Naive B cell (primary cell): ENCODE data around the gene MRLN. TPM values are rescaled to one million over a fixed set of nuclear protein-coding genes. Genes with fewer than 3 reads are reported as not detected.
A peak's percentile ranks its signal among the peaks of the same experiment; 100 is the strongest.
"Not testable (repeated sequence)": the region's sequence is repeated elsewhere in the genome, so short reads cannot be mapped to it uniquely, and the experiment has no call there.

ENCODE experiments used
- ATAC-seq, 2 donors: fragments of 150-1000 bp; cut with Tn5 transposase; 2 replicates each; pipeline ENCODE4 v1.10.0; 2021; ENCODE audit warnings: low read depth in 2 of 2, mild to moderate bottlenecking in 2 of 2, moderate library complexity in 2 of 2
- DNase-seq: peaks from one replicate; pipeline ENCODE4 v3.0.0; 2022
- H3K27ac Mint-ChIP-seq, 6 donors: one replicate each; pipeline ENCODE4 v1.8.0; 2020 to 2022; ENCODE audit warnings: mild to moderate bottlenecking in 6 of 6, mixed read lengths in 6 of 6, moderate library complexity in 5 of 6, inconsistent platforms in 2 of 6
- H3K27me3 Mint-ChIP-seq, 3 donors: one replicate each; pipeline ENCODE4 v1.8.0; 2021 to 2022; ENCODE audit warnings: mixed read lengths in 3 of 3, mild to moderate bottlenecking in 1 of 3
- H3K36me3 Mint-ChIP-seq, 2 donors: one replicate each; pipeline ENCODE4 v1.8.0; 2020 to 2022; ENCODE audit warnings: mixed read lengths in 2 of 2, inconsistent platforms in 1 of 2, mild to moderate bottlenecking in 1 of 2
- H3K4me1 Mint-ChIP-seq, 3 donors: one replicate each; pipeline ENCODE4 v1.8.0; 2020 to 2022; ENCODE audit warnings: mixed read lengths in 3 of 3, inconsistent platforms in 1 of 3, mild to moderate bottlenecking in 1 of 3, moderate library complexity in 1 of 3
- H3K4me3 Mint-ChIP-seq, 8 donors: one replicate each; pipeline ENCODE4 v1.8.0; 2020 to 2022; ENCODE audit warnings: mild to moderate bottlenecking in 8 of 8, mixed read lengths in 8 of 8, moderate library complexity in 8 of 8, inconsistent platforms in 2 of 8
- H3K9me3 Mint-ChIP-seq, 7 donors: one replicate each; pipeline ENCODE4 v1.8.0; 2020 to 2022; ENCODE audit warnings: mixed read lengths in 7 of 7, mild to moderate bottlenecking in 5 of 7, inconsistent platforms in 2 of 7, moderate library complexity in 1 of 7
- polyA plus RNA-seq, 6 donors: library from polyadenylated mRNA; unstranded; fragments of 300-500 nt; fragmentation: Illumina TruSeq; gene quantifications; one replicate each; pipeline ENCODE4 v1.2.3, GENCODE V29; 2021; ENCODE audit warnings: low read depth in 6 of 6

The MRLN gene
- not detected for polyA plus RNA-seq

DNA sequence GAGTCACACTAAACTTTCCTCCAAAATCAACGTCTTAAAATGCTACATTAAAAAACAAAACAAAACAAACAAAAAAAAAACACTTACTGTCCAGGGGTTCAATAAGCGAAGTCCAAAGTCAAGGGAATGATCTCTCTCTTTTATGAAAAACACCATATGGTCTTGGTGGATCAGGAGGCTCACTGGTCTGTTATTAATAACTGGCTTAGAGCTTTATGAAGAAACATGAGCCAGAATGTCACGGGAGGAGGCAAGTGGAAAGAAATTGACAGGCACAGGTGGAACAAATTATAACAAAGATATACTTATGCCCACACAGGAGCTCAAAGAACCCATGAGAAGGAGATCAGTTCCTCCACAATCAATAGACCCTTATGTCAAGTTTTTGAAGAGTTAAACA lies at the start of gene MRLN:
TSS of gene MRLN (minus strand) at position 189 of the 400 bp plus-strand sequence.
- H3K9me3 Mint-ChIP-seq = no peaks in the 10 kb centered on the region
- peak within 1 kb of the TSS in 1 of 6 donors; percentile 10 for H3K27ac Mint-ChIP-seq
- H3K4me3 Mint-ChIP-seq = no peak within 1 kb of the TSS
- DNase-seq = no peak
- no peaks in the 10 kb centered on the region for H3K36me3 Mint-ChIP-seq
- peaks cover 8 to 18% (median 16%) of the 10 kb centered on the region in 3 donors for H3K27me3 Mint-ChIP-seq
- H3K4me1 Mint-ChIP-seq = no peaks in the 10 kb centered on the region
- ATAC-seq = no peak

DNA sequence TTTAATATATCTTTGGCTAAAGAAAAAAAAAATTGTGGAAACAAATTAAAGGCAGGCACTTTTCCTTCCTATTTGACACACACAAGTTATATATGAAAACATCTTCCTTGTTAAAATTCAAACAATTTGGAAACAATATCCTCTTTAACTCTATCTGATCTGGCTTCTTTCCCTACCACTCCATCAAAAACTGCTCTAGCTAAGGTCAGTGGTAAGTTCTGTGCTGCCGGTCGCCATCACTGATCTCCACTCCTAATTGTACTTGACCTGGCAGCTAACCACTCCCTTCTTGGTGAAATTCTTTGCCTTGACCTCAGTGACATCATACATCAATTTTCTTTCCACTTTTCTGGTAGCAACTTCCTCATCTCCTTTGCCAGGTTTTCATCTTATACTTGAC lies 47.9 kb upstream of the MRLN start:
- Mint-ChIP-seq H3K9me3 (peaks cover 0 to 4% (median 0%) of the 10 kb centered on the region in 7 donors), H3K4me3 (no peak overlapping the region), H3K36me3 (peaks cover 36 to 51% of the 10 kb centered on the region in 2 donors), H3K27ac (peak overlapping the region in 1 of 6 donors; percentile 33), H3K27me3 (no peaks in the 10 kb centered on the region), H3K4me1 (peaks cover 0 to 19% (median 19%) of the 10 kb centered on the region in 3 donors)
- DNase-seq = no peak
- ATAC-seq = no peak

DNA sequence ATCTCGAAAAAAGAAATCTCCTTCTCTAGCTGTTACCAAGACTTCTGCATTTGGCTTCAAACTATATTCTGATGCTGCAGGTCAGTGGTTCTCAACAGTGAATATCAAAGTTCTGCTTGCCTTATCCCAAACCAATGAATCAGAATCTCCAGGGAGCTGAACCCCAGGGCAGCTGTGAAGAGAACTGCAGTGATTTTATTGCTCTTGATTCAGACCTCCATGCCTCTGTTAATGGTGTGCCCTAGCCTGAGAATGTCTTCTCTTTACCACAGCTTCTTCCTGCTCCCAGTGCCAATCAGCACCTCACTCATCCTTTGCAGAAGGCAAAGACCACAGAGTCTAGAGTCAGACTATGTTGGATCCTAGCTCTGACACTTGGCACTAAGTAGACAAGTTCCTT lies 46.2 kb upstream of the MRLN start:
- Mint-ChIP-seq H3K27ac (peak overlapping the region in 2 of 6 donors; percentile 29 to 85), H3K4me3 (no peak overlapping the region), H3K36me3 (peaks cover 36 to 59% of the 10 kb centered on the region in 2 donors), H3K27me3 (no peaks in the 10 kb centered on the region), H3K9me3 (peaks cover 0 to 4% (median 0%) of the 10 kb centered on the region in 7 donors), H3K4me1 (peaks cover 0 to 18% (median 16%) of the 10 kb centered on the region in 3 donors)
- DNase-seq (no peak), ATAC-seq (no peak)

DNA sequence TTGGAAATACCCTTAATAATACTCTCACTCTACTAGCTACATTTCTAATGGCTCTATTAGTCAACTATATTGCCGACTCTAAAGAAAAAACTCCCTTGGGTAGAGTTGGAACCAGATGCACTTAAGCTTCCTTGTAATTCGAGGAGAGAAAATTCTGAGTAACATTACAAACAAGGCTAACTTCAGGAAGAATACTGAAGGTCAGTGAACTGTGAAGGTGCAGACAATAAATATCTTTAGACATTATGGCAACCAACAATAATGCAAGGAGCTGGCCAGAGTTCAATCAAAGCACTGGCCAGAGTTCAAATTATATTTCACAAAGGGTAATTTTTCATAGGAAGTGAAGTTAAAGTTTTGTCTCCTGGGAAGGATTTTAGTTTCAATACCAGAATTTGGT lies 40.7 kb upstream of the MRLN start:
- Mint-ChIP-seq H3K4me3 (no peak overlapping the region), H3K27ac (no peak overlapping the region), H3K9me3 (peaks cover 0 to 4% (median 0%) of the 10 kb centered on the region in 7 donors), H3K27me3 (no peaks in the 10 kb centered on the region), H3K36me3 (peaks cover 49 to 50% of the 10 kb centered on the region in 2 donors), H3K4me1 (no peaks in the 10 kb centered on the region)
- ATAC-seq (no peak), DNase-seq (no peak)

DNA sequence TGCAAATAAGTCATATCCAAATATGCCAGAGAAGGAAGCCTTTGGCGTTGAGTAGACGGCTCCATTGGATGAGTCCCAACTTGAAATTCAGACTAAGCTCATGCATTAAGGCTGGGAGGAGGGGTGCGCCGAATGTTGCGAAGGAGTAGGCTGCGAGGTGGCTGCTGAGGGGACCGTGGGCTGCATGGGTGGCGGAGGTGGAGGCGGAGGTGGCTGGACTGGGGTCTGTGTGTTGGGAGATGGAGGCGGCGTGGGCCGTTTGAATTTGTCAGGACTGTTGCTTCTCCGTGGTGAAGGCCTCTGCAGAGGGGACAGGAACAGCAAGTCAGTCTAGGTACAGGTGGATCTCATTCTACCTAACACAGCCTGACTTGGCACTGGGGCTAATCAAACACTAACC lies 39.6 kb upstream of the MRLN start:
- Mint-ChIP-seq H3K27ac (peak overlapping the region in 2 of 6 donors; percentile 51 to 69), H3K27me3 (no peaks in the 10 kb centered on the region), H3K4me3 (peak overlapping the region in 1 of 8 donors; percentile 60), H3K9me3 (peaks cover 0 to 4% (median 0%) of the 10 kb centered on the region in 7 donors), H3K4me1 (no peaks in the 10 kb centered on the region), H3K36me3 (peaks cover 43 to 44% of the 10 kb centered on the region in 2 donors)
- ATAC-seq (no peak), DNase-seq (no peak)

DNA sequence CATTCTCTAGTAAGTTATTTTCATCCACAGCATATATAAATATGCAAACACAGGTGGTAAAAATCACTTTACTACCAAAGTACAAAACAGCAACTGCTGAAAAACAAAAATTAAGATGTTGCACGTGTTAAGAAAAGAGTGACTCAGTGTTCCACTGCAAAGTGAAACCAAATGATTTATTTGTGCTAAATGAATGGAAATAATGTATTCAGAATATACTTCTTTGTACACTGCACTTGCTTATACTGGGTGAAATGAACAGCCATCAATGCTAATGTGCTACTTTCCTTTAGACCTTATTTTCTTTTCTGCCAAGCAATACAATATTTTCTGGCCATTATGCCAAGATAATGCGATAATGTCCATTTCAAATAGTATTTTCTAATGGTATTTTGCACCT lies 38.3 kb upstream of the MRLN start:
- H3K9me3 Mint-ChIP-seq = peaks cover 0 to 4% (median 0%) of the 10 kb centered on the region in 7 donors
- DNase-seq = no peak
- H3K27ac Mint-ChIP-seq = no peak overlapping the region

DNA sequence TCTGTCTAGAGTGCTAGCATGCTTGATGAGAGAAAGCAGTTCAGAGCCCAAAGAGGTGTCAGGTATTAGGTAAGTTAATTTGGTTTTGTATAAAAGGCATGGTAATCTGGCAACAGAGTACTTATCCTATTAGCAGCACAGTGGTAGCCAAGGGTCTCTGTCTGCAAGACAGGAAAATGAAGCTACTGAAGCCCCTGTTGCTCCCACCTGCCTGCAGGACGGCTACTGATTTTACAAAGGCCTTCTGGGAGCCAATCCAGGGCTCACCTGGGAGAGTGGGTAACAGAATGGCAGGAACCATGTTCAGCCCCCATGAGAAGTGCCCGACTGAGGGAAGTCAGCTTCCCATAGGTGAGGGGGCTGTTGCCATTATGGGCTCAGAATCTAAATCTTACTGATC lies 36.8 kb upstream of the MRLN start:
- not testable (repeated sequence) for ATAC-seq, H3K4me1 Mint-ChIP-seq, H3K9me3 Mint-ChIP-seq, H3K27me3 Mint-ChIP-seq, H3K27ac Mint-ChIP-seq, DNase-seq, H3K4me3 Mint-ChIP-seq
- peaks cover 26 to 33% of the 10 kb centered on the region in 2 donors for H3K36me3 Mint-ChIP-seq

More for the DNA sequence above, 38.3 kb upstream of the MRLN start:
- Mint-ChIP-seq H3K36me3 (peaks cover 33 to 35% of the 10 kb centered on the region in 2 donors), H3K27me3 (no peaks in the 10 kb centered on the region), H3K4me3 (no peak overlapping the region), H3K4me1 (no peaks in the 10 kb centered on the region)
- ATAC-seq = no peak

DNA sequence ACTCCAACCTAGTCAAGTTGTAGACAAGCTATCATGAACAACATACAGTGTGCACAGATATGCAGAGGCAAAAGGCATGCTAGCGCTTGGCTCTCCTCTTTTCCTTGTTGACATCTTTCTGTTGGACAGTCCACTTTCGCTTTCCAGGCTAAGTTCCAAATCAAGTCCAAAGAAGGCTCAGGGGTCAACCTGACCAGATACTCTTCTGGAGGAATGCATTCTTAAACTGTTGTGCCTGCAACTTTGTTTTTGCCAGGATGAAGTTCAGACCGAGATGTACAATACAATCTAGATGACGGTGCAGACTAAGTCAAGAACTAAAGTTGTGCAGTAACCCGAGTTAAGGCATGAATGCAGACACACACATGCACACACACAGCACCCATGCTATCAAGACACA lies 35.7 kb upstream of the MRLN start:
- H3K27ac Mint-ChIP-seq = peak overlapping the region in 1 of 6 donors; percentile 11
- H3K9me3 Mint-ChIP-seq, H3K27me3 Mint-ChIP-seq, ATAC-seq, H3K4me1 Mint-ChIP-seq, H3K4me3 Mint-ChIP-seq, DNase-seq: not testable (repeated sequence)
- H3K36me3 Mint-ChIP-seq = peaks cover 16 to 22% of the 10 kb centered on the region in 2 donors

DNA sequence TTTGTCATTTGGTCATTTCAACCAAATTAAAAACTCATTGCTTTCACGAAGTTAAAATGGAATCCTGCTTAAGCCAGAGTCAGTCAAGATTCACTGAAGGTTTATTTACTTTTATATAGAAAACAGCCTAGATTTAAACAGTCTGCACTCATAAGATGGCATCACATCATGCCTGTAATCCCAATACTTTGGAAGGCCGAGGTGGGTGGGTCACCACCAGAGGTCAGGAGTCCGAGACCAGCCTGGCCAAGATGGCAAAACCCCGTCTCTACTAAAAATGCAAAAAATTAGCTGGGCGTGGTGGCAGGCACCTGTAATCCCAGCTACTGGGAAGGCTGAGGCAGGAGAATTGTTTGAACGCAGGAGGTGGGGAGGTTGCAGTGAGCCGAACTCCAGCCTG lies 33.8 kb upstream of the MRLN start:
- not testable (repeated sequence) for DNase-seq, H3K4me1 Mint-ChIP-seq, H3K36me3 Mint-ChIP-seq, H3K4me3 Mint-ChIP-seq, H3K9me3 Mint-ChIP-seq, ATAC-seq, H3K27me3 Mint-ChIP-seq
- peak overlapping the region in 1 of 6 donors; percentile 56 for H3K27ac Mint-ChIP-seq

DNA sequence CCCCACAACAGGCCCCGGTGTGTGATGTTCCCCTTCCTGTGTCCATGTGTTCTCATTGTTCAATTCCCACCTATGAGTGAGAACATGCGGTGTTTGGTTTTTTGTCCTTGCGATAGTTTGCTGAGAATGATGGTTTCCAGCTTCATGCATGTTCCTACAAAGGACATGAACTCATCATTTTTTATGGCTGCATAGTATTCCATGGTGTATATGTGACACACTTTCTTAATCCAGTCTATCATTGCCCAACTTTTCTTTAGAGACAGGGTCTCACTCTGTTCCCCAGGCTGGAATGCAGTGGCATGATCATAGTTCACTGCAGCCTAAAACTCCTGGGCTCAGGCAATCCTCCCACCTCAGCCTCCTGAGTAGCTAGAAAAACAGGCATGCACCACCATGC lies 32.2 kb upstream of the MRLN start:
- not testable (repeated sequence) for H3K4me3 Mint-ChIP-seq, H3K36me3 Mint-ChIP-seq, DNase-seq, ATAC-seq, H3K9me3 Mint-ChIP-seq, H3K4me1 Mint-ChIP-seq, H3K27ac Mint-ChIP-seq, H3K27me3 Mint-ChIP-seq

DNA sequence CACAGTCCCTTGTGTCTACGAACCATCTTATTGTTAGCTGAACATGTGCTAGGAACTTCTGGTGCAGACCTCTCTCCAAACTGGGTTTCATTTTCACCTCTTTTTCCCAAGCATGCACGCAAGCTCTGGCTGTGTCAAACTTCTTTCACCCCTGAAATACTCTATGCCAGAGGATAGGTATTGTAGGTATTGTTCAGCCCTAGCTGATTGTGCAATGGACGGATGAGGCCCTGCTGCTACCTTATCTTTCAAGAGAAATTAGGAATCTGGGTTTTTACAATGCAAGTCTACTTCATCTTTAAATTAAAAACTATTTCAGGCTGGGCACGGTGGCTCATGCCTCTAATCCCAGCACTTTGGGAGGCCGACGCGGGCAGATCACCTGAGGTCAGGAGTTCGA lies 28.3 kb upstream of the MRLN start:
- no peak for ATAC-seq
- no peak overlapping the region for H3K27ac Mint-ChIP-seq

DNA sequence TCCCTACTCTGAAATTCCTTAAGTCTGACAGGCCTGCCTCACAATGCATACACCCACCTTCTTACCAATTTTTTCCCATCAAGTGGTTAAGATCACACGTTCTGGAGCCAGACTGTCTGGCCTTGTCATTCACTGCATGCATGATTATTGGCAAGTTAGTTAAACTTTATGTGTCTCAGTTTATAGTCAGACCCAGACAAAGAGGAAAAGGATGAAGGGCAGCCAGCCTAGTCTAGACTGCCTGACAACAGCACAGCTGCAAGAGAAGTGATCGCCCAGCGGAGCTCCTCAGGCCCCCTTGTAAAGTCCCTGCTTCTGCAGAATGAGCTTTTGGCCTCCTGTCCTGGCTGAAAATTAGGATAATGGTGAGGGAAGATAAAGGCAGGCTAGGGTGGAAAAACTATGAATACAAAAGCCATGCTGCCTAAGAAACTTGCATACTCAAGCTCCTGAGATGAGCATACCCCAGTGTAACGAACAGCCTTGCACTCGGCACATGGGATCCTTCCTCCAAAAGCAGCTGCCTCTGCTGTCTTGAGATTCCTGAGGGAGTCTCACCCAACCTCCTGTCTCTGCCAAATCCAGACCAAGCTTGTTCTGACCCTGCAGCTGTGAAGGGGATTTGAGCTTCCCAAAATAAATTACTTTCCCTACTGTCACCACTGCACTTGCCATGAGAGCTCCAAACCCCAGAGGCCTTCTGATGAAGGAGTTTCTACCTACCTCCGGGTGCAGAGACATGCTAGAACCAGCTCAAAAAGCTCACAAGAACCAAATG lies 26.7 kb upstream of the MRLN start:
- no peak overlapping the region for H3K27ac Mint-ChIP-seq
- peaks cover 0 to 29% (median 23%) of the 10 kb centered on the region in 7 donors for H3K9me3 Mint-ChIP-seq
- H3K4me3 Mint-ChIP-seq = no peak overlapping the region
- H3K36me3 Mint-ChIP-seq = peaks cover 9 to 13% of the 10 kb centered on the region in 2 donors
- no peaks in the 10 kb centered on the region for H3K4me1 Mint-ChIP-seq
- DNase-seq (no peak), ATAC-seq (no peak)
- H3K27me3 Mint-ChIP-seq = no peaks in the 10 kb centered on the region

More for the DNA sequence above, 28.3 kb upstream of the MRLN start:
- no peak for DNase-seq
- Mint-ChIP-seq H3K36me3 (peaks cover 7 to 12% of the 10 kb centered on the region in 2 donors), H3K4me3 (no peak overlapping the region), H3K4me1 (no peaks in the 10 kb centered on the region), H3K9me3 (peaks cover 0 to 25% (median 20%) of the 10 kb centered on the region in 7 donors), H3K27me3 (no peaks in the 10 kb centered on the region)

DNA sequence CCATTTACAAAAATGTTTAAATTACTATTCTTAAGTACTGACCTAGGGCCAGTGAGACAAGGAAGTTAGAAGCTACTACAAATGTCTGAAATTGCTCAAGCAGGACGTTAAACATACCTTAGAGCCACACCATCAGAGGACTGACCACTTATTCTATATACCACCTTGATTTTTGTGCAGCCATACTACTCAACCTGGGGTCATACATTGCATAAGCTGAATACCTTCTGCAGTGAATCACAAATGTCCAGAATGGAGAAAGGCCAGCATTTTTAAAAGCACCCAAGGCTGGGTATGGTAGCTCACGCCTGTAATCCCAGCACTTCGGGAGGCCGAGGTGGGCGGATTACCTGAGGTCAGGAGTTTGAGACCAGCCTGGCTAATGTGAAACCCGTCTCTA lies 21.2 kb upstream of the MRLN start:
- peaks cover 4 to 12% (median 6%) of the 10 kb centered on the region in 3 donors for H3K27me3 Mint-ChIP-seq
- no peak overlapping the region for H3K27ac Mint-ChIP-seq
- no peak for ATAC-seq
- DNase-seq = no peak
- peaks cover 13 to 20% of the 10 kb centered on the region in 2 donors for H3K36me3 Mint-ChIP-seq
- no peak overlapping the region for H3K4me3 Mint-ChIP-seq
- peaks cover 6 to 40% (median 24%) of the 10 kb centered on the region in 7 donors for H3K9me3 Mint-ChIP-seq
- H3K4me1 Mint-ChIP-seq = no peaks in the 10 kb centered on the region

DNA sequence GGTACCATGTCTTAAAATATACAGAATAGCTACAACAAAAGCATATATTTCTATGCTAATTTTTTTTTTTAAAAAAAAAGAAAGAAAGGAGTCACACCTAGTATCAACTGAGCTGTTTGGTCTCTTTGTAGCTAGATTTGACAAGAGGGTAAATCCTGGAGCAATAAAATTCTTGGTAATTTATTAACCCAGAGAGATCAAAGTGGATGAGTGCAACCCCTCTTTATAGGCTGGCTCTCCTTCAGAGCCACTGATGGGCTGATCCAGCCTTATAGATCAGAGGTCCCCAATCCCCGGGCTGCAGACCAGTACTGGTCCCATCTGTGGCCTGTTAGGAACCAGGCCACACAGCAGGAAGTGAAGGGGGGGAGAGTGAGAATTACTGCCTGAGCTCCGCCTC lies 19.8 kb upstream of the MRLN start:
- ATAC-seq = no peak
- H3K36me3 Mint-ChIP-seq = peaks cover 9 to 20% of the 10 kb centered on the region in 2 donors

More for the DNA sequence above, 19.8 kb upstream of the MRLN start:
- no peak overlapping the region for H3K4me3 Mint-ChIP-seq
- no peaks in the 10 kb centered on the region for H3K4me1 Mint-ChIP-seq
- peaks cover 6 to 34% (median 15%) of the 10 kb centered on the region in 7 donors for H3K9me3 Mint-ChIP-seq
- H3K27ac Mint-ChIP-seq = no peak overlapping the region
- DNase-seq = no peak
- peaks cover 4 to 12% (median 6%) of the 10 kb centered on the region in 3 donors for H3K27me3 Mint-ChIP-seq
